ENCODE results near the gene ARHGEF26. TPM values are rescaled to one million over a fixed set of nuclear protein-coding genes. Genes with fewer than 3 reads are reported as not detected.

The ARHGEF26 gene
- total RNA-seq, 1 donor: 1.7 TPM

- DNase-seq (ENCODE audit: low read depth): no peak
- no peak overlapping the region for H3K4me3 ChIP-seq (ENCODE audit: low read depth, low read length)
- TF ChIP-seq CTCF (IDR thresholded peaks at IDR 0.05; ENCODE audit: insufficient read depth, low read depth, low read length): no peak
These were observed 27.4 kb downstream of the ARHGEF26 start for GRCh38 chr3:154148541-154148940.

- no peak for DNase-seq (ENCODE audit: low read depth)
- no peak overlapping the region for H3K4me3 ChIP-seq (ENCODE audit: low read depth, low read length)
- no peak for TF ChIP-seq CTCF (IDR thresholded peaks at IDR 0.05; ENCODE audit: insufficient read depth, low read depth, low read length)
These were observed 28.1 kb downstream of the ARHGEF26 start for GRCh38 chr3:154149286-154149685.

- TF ChIP-seq CTCF (IDR thresholded peaks at IDR 0.05; ENCODE audit: insufficient read depth, low read depth, low read length): no peak
- no peak overlapping the region for H3K4me3 ChIP-seq (ENCODE audit: low read depth, low read length)
- peak; percentile 37 for DNase-seq (ENCODE audit: low read depth)
These were observed 30.8 kb downstream of the ARHGEF26 start for GRCh38 chr3:154151969-154152368.

- no peak overlapping the region for H3K4me3 ChIP-seq (ENCODE audit: low read depth, low read length)
- TF ChIP-seq CTCF (IDR thresholded peaks at IDR 0.05; ENCODE audit: insufficient read depth, low read depth, low read length): no peak
- DNase-seq (ENCODE audit: low read depth): no peak
These were observed 31.6 kb downstream of the ARHGEF26 start for GRCh38 chr3:154152741-154153140.

- DNase-seq (ENCODE audit: low read depth): no peak
- no peak for TF ChIP-seq CTCF (IDR thresholded peaks at IDR 0.05; ENCODE audit: insufficient read depth, low read depth, low read length)
These were observed 35.3 kb downstream of the ARHGEF26 start for GRCh38 chr3:154156530-154156929.

GRCh38 chr3:154161806-154162205, 40.6 kb downstream of the ARHGEF26 start:
- no peak for DNase-seq (ENCODE audit: low read depth)
- TF ChIP-seq CTCF (IDR thresholded peaks at IDR 0.05; ENCODE audit: insufficient read depth, low read depth, low read length): no peak
- H3K4me3 ChIP-seq (ENCODE audit: low read depth, low read length): no peak overlapping the region

More at GRCh38 chr3:154156530-154156929, 35.3 kb downstream of the ARHGEF26 start:
- H3K4me3 ChIP-seq (ENCODE audit: low read depth, low read length): no peak overlapping the region

- no peak overlapping the region for H3K4me3 ChIP-seq (ENCODE audit: low read depth, low read length)
- no peak for TF ChIP-seq CTCF (IDR thresholded peaks at IDR 0.05; ENCODE audit: insufficient read depth, low read depth, low read length)
- DNase-seq (ENCODE audit: low read depth): no peak
These were observed 43.2 kb downstream of the ARHGEF26 start for GRCh38 chr3:154164387-154164786.
